IPS DF 6.9 (cell line): ENCODE data around the gene PIPOX.

Experiments
- DNase-seq: peaks from one replicate; pipeline ENCODE4 v3.0.0-alpha.2; 2013; ENCODE audit warnings: low read depth, low spot score
- H3K27ac ChIP-seq: one replicate; pipeline ENCODE4 v1.5.1; 2013; ENCODE audit warnings: low read length, control low read depth
- H3K27me3 ChIP-seq: 2 replicates; pipeline ENCODE4 v1.6.1; 2013; ENCODE audit warnings: mild to moderate bottlenecking, low read length; ENCODE audit not compliant: control insufficient read depth, insufficient read depth
- H3K36me3 ChIP-seq: 2 replicates; pipeline ENCODE4 v1.6.1; 2013; ENCODE audit warnings: low read length; ENCODE audit not compliant: control insufficient read depth, insufficient read depth
- H3K4me1 ChIP-seq: 2 replicates; pipeline ENCODE4 v1.6.1; 2013; ENCODE audit warnings: low read length; ENCODE audit not compliant: control insufficient read depth, insufficient read depth
- H3K4me3 ChIP-seq: 2 replicates; pipeline ENCODE4 v1.5.1; 2013; ENCODE audit warnings: mild to moderate bottlenecking, low read length
- H3K9me3 ChIP-seq: 2 replicates; pipeline ENCODE4 v1.6.1; 2013; ENCODE audit warnings: low read length, inconsistent platforms; ENCODE audit not compliant: control insufficient read depth, insufficient read depth
- WGBS: extraction: QIAGEN DNeasy Blood & Tissue Kit; methylation state at CpG from one replicate; pipeline ENCODE4 v1.1.7; 2013; ENCODE audit warnings: mixed read lengths, missing lambda C conversion rate; ENCODE audit not compliant: insufficient read length, insufficient coverage; 5-methylcytosine and 5-hydroxymethylcytosine counted together

The PIPOX gene

GRCh38 chr17:29073520-29073919 is 30.6 kb downstream of the PIPOX start:
- H3K27me3 ChIP-seq: no peaks in the 10 kb centered on the region
- no peak overlapping the region for H3K4me3 ChIP-seq
- 0 out of 2 replicates have a peak, but pooled peaks cover 3% of the 10 kb centered on the region for H3K36me3 ChIP-seq
- DNase-seq: no peak
- H3K27ac ChIP-seq: no peak overlapping the region
- H3K9me3 ChIP-seq: no peaks in the 10 kb centered on the region
- WGBS: no CpG with 5 or more reads among the region's 4 CpGs
- peaks cover 10% of the 10 kb centered on the region for H3K4me1 ChIP-seq

DNA sequence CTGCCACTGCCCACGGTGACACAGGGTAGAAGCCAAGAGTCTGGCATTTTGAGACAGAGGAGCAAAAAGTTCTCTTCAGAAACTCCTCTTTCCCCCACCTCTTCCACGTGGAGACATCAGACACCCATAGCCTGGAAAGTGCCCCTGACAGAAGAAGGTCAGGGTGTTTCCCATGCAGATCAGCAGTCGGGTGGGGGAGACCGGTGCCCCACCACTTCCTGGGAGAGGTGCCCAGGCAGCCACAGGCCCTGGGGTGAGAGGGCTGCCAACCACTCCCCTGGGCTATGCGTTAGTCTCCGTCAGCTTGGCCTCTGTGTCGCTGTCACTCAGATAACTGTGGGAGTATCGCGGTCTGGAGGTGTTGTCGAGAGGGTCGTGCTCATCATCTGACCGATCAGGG is 31.5 kb downstream of the PIPOX start:
- Histone ChIP-seq H3K9me3 (no peaks in the 10 kb centered on the region), H3K36me3 (0 out of 2 replicates have a peak, but pooled peaks cover 3% of the 10 kb centered on the region), H3K4me1 (peaks cover 10% of the 10 kb centered on the region), H3K27ac (no peak overlapping the region), H3K4me3 (no peak overlapping the region), H3K27me3 (no peaks in the 10 kb centered on the region)
- no CpG with 5 or more reads among the region's 12 CpGs for WGBS
- DNase-seq: no peak

DNA sequence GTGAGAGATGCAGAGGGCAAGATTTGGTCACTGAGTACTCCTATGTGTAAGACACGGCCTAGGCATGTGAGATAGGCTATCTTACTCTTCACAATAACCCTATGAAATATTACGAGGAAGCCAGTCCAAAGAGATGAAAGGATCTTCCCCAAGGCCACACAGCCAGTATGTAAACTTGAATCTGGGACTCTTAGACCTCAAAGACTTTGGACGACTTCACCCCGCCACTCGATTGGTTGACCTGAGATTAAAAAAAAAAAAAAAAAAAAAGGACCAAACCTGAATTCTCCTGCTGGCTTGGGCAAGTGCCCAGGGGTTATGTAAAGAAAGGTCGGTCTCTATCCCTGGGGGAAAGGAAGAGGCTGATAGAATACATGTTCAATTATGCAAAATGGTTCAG is 33.1 kb downstream of the PIPOX start:
- H3K27me3 ChIP-seq: no peaks in the 10 kb centered on the region
- H3K36me3 ChIP-seq: 0 out of 2 replicates have a peak, but pooled peaks cover 3% of the 10 kb centered on the region
- H3K4me1 ChIP-seq: peaks cover 9% of the 10 kb centered on the region
- H3K27ac ChIP-seq: no peak overlapping the region
- no peak for DNase-seq
- H3K4me3 ChIP-seq: no peak overlapping the region
- no CpG with 5 or more reads among the region's 6 CpGs for WGBS
- no peaks in the 10 kb centered on the region for H3K9me3 ChIP-seq

- Histone ChIP-seq H3K4me3 (no peak overlapping the region), H3K27me3 (no peaks in the 10 kb centered on the region), H3K9me3 (no peaks in the 10 kb centered on the region), H3K36me3 (0 out of 2 replicates have a peak, but pooled peaks cover 3% of the 10 kb centered on the region), H3K27ac (no peak overlapping the region), H3K4me1 (peaks cover 9% of the 10 kb centered on the region)
- no CpG with 5 or more reads among the region's 7 CpGs for WGBS
- no peak for DNase-seq
These were observed 33.8 kb downstream of the PIPOX start for GRCh38 chr17:29076722-29077121.

DNA sequence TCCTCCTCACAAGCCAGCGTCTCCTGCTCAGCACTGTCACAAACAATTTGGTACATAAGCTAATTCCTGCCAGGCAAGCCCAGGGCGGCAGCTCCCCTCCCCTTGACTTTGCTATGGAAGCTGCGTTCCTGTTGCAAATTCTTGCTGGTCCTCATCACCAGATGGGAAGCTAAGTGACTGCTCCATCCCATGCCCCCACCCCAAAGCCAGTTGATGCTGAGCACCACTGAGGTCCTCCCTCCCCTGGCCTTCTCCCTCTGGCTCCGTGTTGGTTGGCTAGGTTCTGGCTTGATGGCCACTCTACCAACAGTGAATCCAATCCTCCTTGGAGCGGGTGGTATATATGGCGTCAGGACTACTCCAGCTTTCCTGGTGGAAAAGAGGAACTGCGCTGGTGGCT is 34.4 kb downstream of the PIPOX start:
- no peaks in the 10 kb centered on the region for H3K27me3 ChIP-seq
- no CpG with 5 or more reads among the region's 7 CpGs for WGBS
- H3K4me3 ChIP-seq: no peak overlapping the region
- H3K36me3 ChIP-seq: peaks cover 6% of the 10 kb centered on the region; the same call in 1 of the 2 replicates
- H3K27ac ChIP-seq: no peak overlapping the region
- no peak for DNase-seq
- no peaks in the 10 kb centered on the region for H3K9me3 ChIP-seq
- peaks cover 9% of the 10 kb centered on the region for H3K4me1 ChIP-seq

- peaks cover 6% of the 10 kb centered on the region; the same call in 1 of the 2 replicates for H3K36me3 ChIP-seq
- H3K27me3 ChIP-seq: no peaks in the 10 kb centered on the region
- no CpG with 5 or more reads among the region's 9 CpGs for WGBS
- no peak overlapping the region for H3K27ac ChIP-seq
- no peaks in the 10 kb centered on the region for H3K9me3 ChIP-seq
- DNase-seq: no peak
- peaks cover 9% of the 10 kb centered on the region for H3K4me1 ChIP-seq
- H3K4me3 ChIP-seq: no peak overlapping the region
These were observed 35.5 kb downstream of the PIPOX start for GRCh38 chr17:29078183-29079045.

DNA sequence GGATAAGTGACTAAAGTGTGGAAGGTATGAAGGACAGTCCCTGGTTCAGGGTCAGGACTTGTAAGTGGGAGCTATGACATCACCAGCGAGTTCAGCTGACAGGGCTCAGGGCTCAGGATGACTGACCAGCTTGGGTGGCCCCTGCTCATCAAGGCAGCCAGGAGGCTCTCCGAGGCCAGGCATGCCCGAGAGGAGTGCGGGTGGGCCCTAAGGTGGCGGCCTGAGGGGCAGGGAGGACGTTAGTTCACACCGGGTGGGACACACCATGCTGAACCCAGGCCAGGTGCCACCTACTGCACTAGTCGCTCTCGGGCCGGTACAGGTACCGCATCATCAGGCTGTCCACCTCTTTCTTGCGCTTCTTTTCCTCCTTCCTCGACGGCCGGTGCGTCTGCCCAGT is 36.5 kb downstream of the PIPOX start:
- Histone ChIP-seq H3K4me1 (peaks cover 5% of the 10 kb centered on the region), H3K36me3 (peaks cover 6% of the 10 kb centered on the region; the same call in 1 of the 2 replicates), H3K9me3 (no peaks in the 10 kb centered on the region), H3K27me3 (no peaks in the 10 kb centered on the region), H3K4me3 (no peak overlapping the region), H3K27ac (no peak overlapping the region)
- no peak for DNase-seq
- WGBS: no CpG with 5 or more reads among the region's 16 CpGs

- peaks cover 4% of the 10 kb centered on the region; the same call in 1 of the 2 replicates for H3K36me3 ChIP-seq
- no peaks in the 10 kb centered on the region for H3K27me3 ChIP-seq
These were observed 36.9 kb downstream of the PIPOX start for GRCh38 chr17:29079887-29080286.

DNA sequence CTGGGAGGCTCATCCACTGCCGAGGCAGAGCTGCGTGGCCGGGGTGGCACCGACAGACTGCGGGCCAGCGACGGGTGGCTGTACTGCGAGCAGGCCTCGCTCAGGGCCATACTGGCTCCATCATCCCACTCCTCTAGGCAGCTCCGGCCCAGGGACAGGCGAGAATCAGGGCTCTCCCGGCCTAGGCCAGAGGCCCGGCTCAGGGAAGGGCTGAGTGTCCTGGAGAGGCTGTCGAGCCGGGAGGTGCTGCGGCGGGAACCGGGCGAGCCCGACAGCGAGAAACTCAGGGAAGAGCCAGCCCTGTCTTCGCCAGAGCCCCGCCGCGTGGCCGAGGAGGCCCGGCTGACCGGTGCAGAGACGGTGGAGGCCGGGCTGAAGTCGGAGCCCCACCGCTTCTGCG is 37.4 kb downstream of the PIPOX start:
- WGBS: no CpG with 5 or more reads among the region's 33 CpGs
- Histone ChIP-seq H3K27me3 (no peaks in the 10 kb centered on the region), H3K36me3 (peaks cover 4% of the 10 kb centered on the region; the same call in 1 of the 2 replicates), H3K9me3 (no peaks in the 10 kb centered on the region), H3K4me1 (peaks cover 8% of the 10 kb centered on the region), H3K27ac (no peak overlapping the region), H3K4me3 (no peak overlapping the region)
- no peak for DNase-seq

More at GRCh38 chr17:29079887-29080286, 36.9 kb downstream of the PIPOX start:
- H3K4me3 ChIP-seq: no peak overlapping the region
- H3K27ac ChIP-seq: no peak overlapping the region
- WGBS: no CpG with 5 or more reads among the region's 33 CpGs
- H3K9me3 ChIP-seq: no peaks in the 10 kb centered on the region
- DNase-seq: no peak
- H3K4me1 ChIP-seq: peaks cover 6% of the 10 kb centered on the region

DNA sequence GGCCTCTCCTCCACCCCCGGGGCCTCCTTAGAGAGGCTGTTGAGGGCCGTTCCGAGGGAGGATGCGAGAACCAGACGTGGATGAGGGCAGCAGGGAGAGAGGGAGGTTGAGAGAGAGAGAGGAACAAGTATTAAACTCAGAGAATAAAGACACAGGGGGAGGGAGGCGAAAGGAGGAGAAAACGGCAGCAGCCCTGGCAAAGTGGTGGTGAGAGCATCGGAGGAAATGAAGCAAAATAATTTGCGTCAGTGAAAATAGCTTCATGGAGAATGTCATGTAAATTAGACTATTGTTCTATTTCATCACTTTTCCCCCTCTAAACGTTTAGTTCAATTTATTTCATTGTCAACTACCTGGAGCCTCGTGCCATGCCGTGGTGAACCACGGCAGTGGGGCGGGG is 38.0 kb downstream of the PIPOX start:
- Histone ChIP-seq H3K4me1 (peaks cover 13% of the 10 kb centered on the region), H3K36me3 (peaks cover 4% of the 10 kb centered on the region; the same call in 1 of the 2 replicates), H3K27me3 (no peaks in the 10 kb centered on the region), H3K9me3 (no peaks in the 10 kb centered on the region), H3K4me3 (no peak overlapping the region), H3K27ac (no peak overlapping the region)
- no peak for DNase-seq
- WGBS: no CpG with 5 or more reads among the region's 14 CpGs
